Measurements from ENCODE around the gene MAP7D1.
A peak's percentile ranks its signal among the peaks of the same experiment; 100 is the strongest.

The MAP7D1 gene

DNA sequence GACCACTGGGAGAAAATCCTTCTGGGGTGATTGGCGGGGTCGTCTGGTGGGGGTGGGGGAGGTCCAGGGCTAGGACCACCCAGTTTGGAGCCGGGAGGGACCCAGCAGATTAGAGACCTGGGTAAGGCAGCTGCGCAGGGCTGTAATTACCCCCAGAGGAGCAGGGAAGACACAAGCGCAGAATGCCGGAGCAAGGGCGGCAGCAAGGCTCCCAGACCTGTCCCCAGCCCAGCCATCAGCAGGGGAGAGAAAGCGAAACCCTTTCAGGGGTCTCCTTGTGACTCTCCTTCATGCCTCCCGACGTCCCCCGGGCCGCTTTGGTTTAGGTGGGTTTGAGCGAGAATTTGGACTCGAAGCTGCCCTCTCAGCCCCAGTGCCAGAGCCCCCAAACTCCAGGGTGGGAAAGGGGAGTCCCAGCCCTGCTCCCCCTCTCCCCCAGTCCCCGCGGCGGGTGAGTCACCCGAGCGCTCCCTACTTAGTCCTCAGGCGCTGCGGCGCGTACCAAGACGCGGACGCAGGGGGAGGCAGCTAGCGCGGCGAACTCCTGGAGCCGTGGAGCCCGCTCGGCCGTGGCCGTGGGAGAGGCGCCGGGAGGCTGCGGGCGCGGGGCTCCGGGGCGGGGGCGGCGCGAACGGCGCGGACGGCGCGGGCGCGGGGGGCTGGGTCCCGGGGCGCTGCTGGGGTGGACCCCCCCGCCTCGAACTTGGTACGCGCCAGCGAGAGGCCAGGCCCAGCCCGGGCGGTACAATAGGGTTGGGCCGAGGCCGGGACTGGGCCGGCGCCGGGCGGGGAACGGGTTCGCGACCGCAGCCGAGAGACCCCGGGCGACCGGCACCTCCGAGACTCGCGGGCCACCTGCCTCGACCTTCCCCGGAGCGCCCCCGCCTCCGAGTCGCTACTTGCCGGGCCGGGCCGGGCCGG, at the start of gene MAP7D1:
TSS of gene MAP7D1 (plus strand) at position 753 of the 921 bp plus-strand sequence. CDS start 258 bp downstream, outside the sequence.
- peak; percentile 88 for DNase-seq

- no peak for DNase-seq
Measured at GRCh38 chr1:36106269-36106668, 49.7 kb upstream of the MAP7D1 start.

DNA sequence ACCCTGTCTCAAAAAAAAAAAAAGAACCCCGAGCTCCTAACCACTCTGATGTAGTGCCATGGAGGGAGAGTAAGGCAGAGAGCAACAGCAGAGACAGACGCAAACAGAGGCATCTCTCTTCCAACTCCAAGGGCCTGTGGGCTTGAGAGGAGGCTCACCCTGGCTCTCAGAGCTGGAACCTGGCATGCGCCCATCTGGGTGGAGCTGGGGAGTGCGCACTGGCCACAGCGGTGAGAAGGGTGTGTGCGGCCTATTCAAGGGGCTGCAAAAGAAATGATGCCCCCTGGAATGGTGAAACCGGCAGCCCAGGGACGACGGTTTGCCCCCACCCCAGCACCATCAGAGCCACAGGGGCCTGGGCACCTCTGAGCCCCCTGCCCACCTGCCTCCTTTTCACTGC, 48.6 kb upstream of the MAP7D1 start:
- no peak for DNase-seq

GRCh38 chr1:36108314-36108713, 47.6 kb upstream of the MAP7D1 start:
- DNase-seq, result no peak

GRCh38 chr1:36109041-36109679, 46.8 kb upstream of the MAP7D1 start:
- DNase-seq, result peak; percentile 55

DNA sequence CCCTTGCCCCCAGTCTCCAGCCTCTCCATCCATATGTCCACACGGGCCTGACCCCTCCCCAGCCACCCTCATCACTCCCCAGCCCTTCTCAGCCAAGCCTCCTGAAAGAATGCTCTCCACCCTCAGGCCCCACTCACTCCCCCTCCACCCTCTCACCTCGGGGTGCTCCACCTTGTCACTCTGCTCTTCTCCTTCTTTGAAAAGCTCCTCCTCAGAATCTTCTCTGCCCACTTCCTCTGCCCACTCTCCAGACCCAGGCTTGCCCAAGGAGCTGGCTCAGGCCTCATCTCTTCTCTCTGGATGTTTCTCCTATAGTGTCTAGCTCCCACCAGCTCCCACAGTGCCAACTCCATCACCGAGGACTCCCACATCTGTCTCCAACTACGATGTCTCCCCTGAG, 44.8 kb upstream of the MAP7D1 start:
- DNase-seq, result no peak

- no peak for DNase-seq
Measured at GRCh38 chr1:36112823-36113222, 43.1 kb upstream of the MAP7D1 start.

DNA sequence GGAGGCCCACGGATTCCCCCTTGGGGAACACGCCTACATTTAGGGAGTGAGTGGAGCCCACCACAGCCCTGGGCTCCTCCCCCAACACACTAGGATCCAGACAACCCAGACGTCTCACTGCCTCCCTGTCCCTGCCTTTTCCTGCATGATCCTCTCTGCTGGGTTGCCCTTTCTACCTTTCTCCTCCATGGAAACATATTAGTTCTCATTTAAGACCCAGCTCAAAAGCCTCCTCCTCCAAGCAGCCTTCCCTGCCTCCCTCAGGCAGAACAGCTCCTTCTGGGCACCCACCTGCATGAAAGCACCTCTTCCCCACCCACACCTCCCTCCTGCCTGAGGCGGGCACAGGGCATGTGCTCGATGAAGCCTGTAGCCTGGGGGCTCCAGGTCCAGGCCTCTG, 41.6 kb upstream of the MAP7D1 start:
- DNase-seq, result no peak

DNA sequence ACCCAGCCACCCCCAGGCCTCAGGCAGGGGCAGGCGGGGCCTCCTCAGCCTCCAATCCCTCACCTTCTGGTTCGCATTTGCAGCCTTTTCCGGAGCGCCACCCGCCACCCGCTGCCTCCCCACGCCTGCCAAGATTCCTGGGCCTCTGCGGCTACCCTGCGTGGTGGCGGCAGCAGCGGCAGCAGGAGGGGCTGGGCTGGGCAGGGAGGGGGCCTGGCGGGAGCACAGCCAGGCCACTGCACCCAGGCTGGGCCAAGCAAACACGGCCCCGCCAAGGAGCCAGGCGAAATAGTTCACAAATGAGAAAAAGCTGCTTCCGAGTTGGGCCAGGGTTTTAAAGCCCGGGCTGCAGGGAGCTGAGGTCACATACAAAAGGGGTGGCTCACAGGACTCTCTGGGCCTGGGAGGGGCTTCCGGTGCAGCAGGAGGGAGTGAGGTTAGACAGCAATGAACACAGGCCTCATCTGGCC, 40.7 kb upstream of the MAP7D1 start:
- DNase-seq, result no peak

DNA sequence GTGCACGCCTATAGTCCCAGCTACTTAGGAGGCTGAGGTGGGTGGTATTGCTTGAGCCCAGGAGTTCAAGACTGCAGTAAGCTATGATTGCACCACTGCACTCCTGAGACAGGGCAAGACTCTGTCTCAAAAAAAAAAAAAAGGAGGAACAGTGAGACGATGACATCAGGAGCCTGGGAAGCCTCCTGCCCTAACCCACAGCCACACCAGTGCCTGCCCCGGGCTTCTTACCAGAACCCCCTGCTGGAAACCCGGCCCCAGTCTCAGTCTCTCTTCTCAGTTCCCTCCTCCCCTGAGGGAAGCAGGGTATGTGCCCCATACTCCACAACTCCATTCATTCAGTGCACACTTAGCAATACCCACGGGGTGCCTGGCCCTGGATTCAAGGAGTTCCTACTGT, 40.0 kb upstream of the MAP7D1 start:
- DNase-seq, result no peak

DNA sequence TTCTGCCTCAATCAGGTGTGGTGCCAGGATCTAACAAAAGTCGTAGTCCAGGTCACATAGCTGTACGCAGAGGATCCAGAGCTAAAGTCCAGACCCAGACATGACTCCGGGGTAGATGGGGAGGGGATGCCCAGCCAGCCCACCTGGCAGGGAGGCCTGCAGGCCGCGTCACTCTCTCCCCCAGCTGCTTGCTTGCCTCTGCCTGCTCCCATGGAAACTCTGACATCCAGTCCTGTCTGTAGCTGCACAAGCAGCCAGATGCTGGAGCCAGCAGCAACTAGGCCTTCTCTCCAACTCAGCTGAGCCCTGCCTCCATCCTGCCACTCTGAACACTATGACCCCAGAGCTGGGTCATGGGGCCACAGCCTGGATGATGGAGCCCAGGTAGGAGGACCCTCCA, 39.1 kb upstream of the MAP7D1 start:
- DNase-seq, result no peak

GRCh38 chr1:36118447-36119204, 37.3 kb upstream of the MAP7D1 start:
- DNase-seq, result no peak

GRCh38 chr1:36119456-36119855, 36.5 kb upstream of the MAP7D1 start:
- DNase-seq, result no peak

GRCh38 chr1:36122062-36123030, 33.6 kb upstream of the MAP7D1 start:
- no peak for DNase-seq

DNA sequence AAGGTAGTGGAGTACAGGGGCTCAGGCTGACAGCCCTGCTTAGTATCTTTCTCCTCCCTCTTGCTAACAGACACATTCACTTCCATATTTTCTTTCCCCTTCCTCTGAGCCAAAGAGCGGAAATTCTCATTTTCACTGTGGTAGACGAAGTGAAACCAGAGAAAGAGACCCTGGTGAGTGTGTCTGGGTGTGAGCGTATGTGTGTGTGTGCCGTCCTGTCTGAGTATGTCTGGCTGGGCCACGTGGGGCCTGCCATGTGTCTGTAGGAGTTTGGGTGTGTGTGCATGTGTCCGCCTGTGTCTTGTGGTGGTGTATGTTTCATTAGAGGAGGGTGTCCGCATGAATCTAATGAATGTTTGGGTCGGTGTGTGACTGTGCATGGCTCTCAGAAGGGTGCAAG, 32.6 kb upstream of the MAP7D1 start:
- DNase-seq, result no peak

GRCh38 chr1:36124404-36125128, 31.4 kb upstream of the MAP7D1 start:
- no peak for DNase-seq

- DNase-seq, result no peak
Measured at GRCh38 chr1:36125129-36125991, 30.6 kb upstream of the MAP7D1 start, which contains the start of gene COL8A2. Gene COL8A2 (minus strand): TSS chr1:36125222. CDS start chr1:36100242, 24,980 bp downstream.

GRCh38 chr1:36126005-36126716, 29.8 kb upstream of the MAP7D1 start:
- DNase-seq, result no peak

- DNase-seq, result no peak
Measured at GRCh38 chr1:36126797-36127500, 29.0 kb upstream of the MAP7D1 start.

Measured in stimulated activated CD8-positive, alpha-beta memory T cell treated with anti-CD3 and anti-CD28 coated beads, Interleukin-4, amount 100 ng/mL, for 48 hours (primary cell).